ENCODE data around the gene AMER3. TPM values are rescaled to one million over a fixed set of nuclear protein-coding genes. Genes with fewer than 3 reads are reported as not detected.

Gene AMER3
- total RNA-seq, 5 donors from 2014 or later (not counting 1 experiment from before 2014, with no cell fraction given) = not detected

GRCh38 chr2:130744287-130745117 is 10.8 kb upstream of the AMER3 start:
- no peak for ATAC-seq (replicated peaks in 1 of 4)

GRCh38 chr2:130749078-130749477 is 6.3 kb upstream of the AMER3 start:
- Histone ChIP-seq H3K4me3 (ENCODE audit: control insufficient read depth in 1 of 2, extremely low read depth in 1 of 2, low read length in 1 of 2) (no peak overlapping the region), H3K9me3 (no peaks in the 10 kb centered on the region), H3K27ac (ENCODE audit: low read length) (no peak overlapping the region), H3K4me1 (ENCODE audit: control insufficient read depth in 1 of 2, extremely low read depth in 1 of 2, insufficient read depth in 2 of 2, low read length in 2 of 2) (no peaks in the 10 kb centered on the region), H3K27me3 (replicated peaks in 1 of 2; ENCODE audit: control insufficient read depth in 2 of 2, extremely low read depth in 1 of 2, insufficient read depth in 2 of 2, low read length in 1 of 2) (peaks cover 0 to 26% of the 10 kb centered on the region in 2 experiments), H3K36me3 (ENCODE audit: control insufficient read depth in 2 of 2, extremely low read depth in 1 of 2, insufficient read depth in 1 of 2, low read length in 1 of 2) (no peaks in the 10 kb centered on the region)
- Mint-ChIP-seq H3K36me3 (no peaks in the 10 kb centered on the region), H3K4me3 (no peak overlapping the region), H3K4me1 (no peaks in the 10 kb centered on the region), H3K27ac (no peak overlapping the region), H3K9me3 (no peaks in the 10 kb centered on the region), H3K27me3 (peaks cover 26 to 28% of the 10 kb centered on the region in 2 donors)
- ATAC-seq (replicated peaks in 1 of 4) (no peak), DNase-seq (no peak)
- ChIA-PET CTCF (no interaction called here), POLR2A (no interaction called here)
- 88% methylated on average over 7 of the region's 9 CpGs for WGBS (ENCODE audit: insufficient coverage)

More at GRCh38 chr2:130744287-130745117, 10.8 kb upstream of the AMER3 start:
- H3K4me1 ChIP-seq (ENCODE audit: control insufficient read depth in 1 of 2, extremely low read depth in 1 of 2, insufficient read depth in 2 of 2, low read length in 2 of 2) = no peaks in the 10 kb centered on the region
- H3K9me3 ChIP-seq = no peaks in the 10 kb centered on the region
- no peaks in the 10 kb centered on the region for H3K36me3 ChIP-seq (ENCODE audit: control insufficient read depth in 2 of 2, extremely low read depth in 1 of 2, insufficient read depth in 1 of 2, low read length in 1 of 2)
- no peak for DNase-seq
- no peak overlapping the region for H3K27ac Mint-ChIP-seq
- H3K36me3 Mint-ChIP-seq = no peaks in the 10 kb centered on the region
- H3K27ac ChIP-seq (ENCODE audit: low read length) = no peak overlapping the region
- no peak overlapping the region for H3K4me3 ChIP-seq (ENCODE audit: control insufficient read depth in 1 of 2, extremely low read depth in 1 of 2, low read length in 1 of 2)
- no peak overlapping the region for H3K4me3 Mint-ChIP-seq
- POLR2A ChIA-PET = no interaction called here
- CTCF ChIA-PET = no interaction called here
- 43% methylated on average over 16 of the region's 20 CpGs for WGBS (ENCODE audit: insufficient coverage)
- no peaks in the 10 kb centered on the region for H3K4me1 Mint-ChIP-seq
- no peaks in the 10 kb centered on the region for H3K9me3 Mint-ChIP-seq
- peaks cover 0 to 29% of the 10 kb centered on the region in 2 experiments for H3K27me3 ChIP-seq (replicated peaks in 1 of 2; ENCODE audit: control insufficient read depth in 2 of 2, extremely low read depth in 1 of 2, insufficient read depth in 2 of 2, low read length in 1 of 2)
- peaks cover 16 to 26% of the 10 kb centered on the region in 2 donors for H3K27me3 Mint-ChIP-seq

GRCh38 chr2:130749641-130750040 is 5.7 kb upstream of the AMER3 start:
- no peak overlapping the region for H3K27ac Mint-ChIP-seq
- H3K4me3 Mint-ChIP-seq = no peak overlapping the region
- Histone ChIP-seq H3K27me3 (replicated peaks in 1 of 2; ENCODE audit: control insufficient read depth in 2 of 2, extremely low read depth in 1 of 2, insufficient read depth in 2 of 2, low read length in 1 of 2) (peaks cover 0 to 22% of the 10 kb centered on the region in 2 experiments), H3K9me3 (no peaks in the 10 kb centered on the region), H3K36me3 (ENCODE audit: control insufficient read depth in 2 of 2, extremely low read depth in 1 of 2, insufficient read depth in 1 of 2, low read length in 1 of 2) (no peaks in the 10 kb centered on the region), H3K27ac (ENCODE audit: low read length) (no peak overlapping the region), H3K4me3 (ENCODE audit: control insufficient read depth in 1 of 2, extremely low read depth in 1 of 2, low read length in 1 of 2) (no peak overlapping the region), H3K4me1 (ENCODE audit: control insufficient read depth in 1 of 2, extremely low read depth in 1 of 2, insufficient read depth in 2 of 2, low read length in 2 of 2) (no peaks in the 10 kb centered on the region)
- WGBS (ENCODE audit: insufficient coverage) = 83% methylated on average over 6 of the region's 6 CpGs
- H3K27me3 Mint-ChIP-seq = peaks cover 25 to 28% of the 10 kb centered on the region in 2 donors
- CTCF ChIA-PET = no interaction called here
- POLR2A ChIA-PET = no interaction called here
- H3K36me3 Mint-ChIP-seq = no peaks in the 10 kb centered on the region
- H3K4me1 Mint-ChIP-seq = peaks cover 0 to 1% (median 0%) of the 10 kb centered on the region in 3 donors
- no peaks in the 10 kb centered on the region for H3K9me3 Mint-ChIP-seq
- ATAC-seq (replicated peaks in 1 of 4) = no peak
- DNase-seq = no peak

GRCh38 chr2:130754811-130755210 is 529 bp upstream of the AMER3 start:
- Histone ChIP-seq H3K9me3 (no peaks in the 10 kb centered on the region), H3K4me3 (ENCODE audit: control insufficient read depth in 1 of 2, extremely low read depth in 1 of 2, low read length in 1 of 2) (no peak overlapping the region), H3K27me3 (replicated peaks in 1 of 2; ENCODE audit: control insufficient read depth in 2 of 2, extremely low read depth in 1 of 2, insufficient read depth in 2 of 2, low read length in 1 of 2) (peaks cover 0 to 46% of the 10 kb centered on the region in 2 experiments), H3K27ac (ENCODE audit: low read length) (no peak overlapping the region), H3K36me3 (ENCODE audit: control insufficient read depth in 2 of 2, extremely low read depth in 1 of 2, insufficient read depth in 1 of 2, low read length in 1 of 2) (no peaks in the 10 kb centered on the region), H3K4me1 (ENCODE audit: control insufficient read depth in 1 of 2, extremely low read depth in 1 of 2, insufficient read depth in 2 of 2, low read length in 2 of 2) (peaks cover 0 to 9% of the 10 kb centered on the region in 2 experiments)
- Mint-ChIP-seq H3K27me3 (peaks cover 45 to 60% of the 10 kb centered on the region in 2 donors), H3K9me3 (no peaks in the 10 kb centered on the region), H3K4me1 (peaks cover 0 to 16% (median 9%) of the 10 kb centered on the region in 3 donors), H3K4me3 (peak overlapping the region in 2 of 3 donors; percentile 26 to 55), H3K36me3 (no peaks in the 10 kb centered on the region), H3K27ac (no peak overlapping the region)
- ATAC-seq (replicated peaks in 1 of 4) = no peak
- DNase-seq = no peak
- ChIA-PET POLR2A (no interaction called here), CTCF (no interaction called here)
- 48% methylated on average over 5 of the region's 8 CpGs for WGBS (ENCODE audit: insufficient coverage)

- Mint-ChIP-seq H3K4me3 (peak overlapping the region; percentile 9 to 71 (median 61)), H3K27me3 (peaks cover 48 to 61% of the 10 kb centered on the region in 2 donors), H3K9me3 (no peaks in the 10 kb centered on the region), H3K36me3 (no peaks in the 10 kb centered on the region), H3K27ac (no peak overlapping the region), H3K4me1 (peaks cover 0 to 16% (median 9%) of the 10 kb centered on the region in 3 donors)
- peaks cover 0 to 9% of the 10 kb centered on the region in 2 experiments for H3K4me1 ChIP-seq (ENCODE audit: control insufficient read depth in 1 of 2, extremely low read depth in 1 of 2, insufficient read depth in 2 of 2, low read length in 2 of 2)
- no peaks in the 10 kb centered on the region for H3K36me3 ChIP-seq (ENCODE audit: control insufficient read depth in 2 of 2, extremely low read depth in 1 of 2, insufficient read depth in 1 of 2, low read length in 1 of 2)
- ChIA-PET CTCF (no interaction called here), POLR2A (no interaction called here)
- H3K9me3 ChIP-seq = no peaks in the 10 kb centered on the region
- H3K4me3 ChIP-seq (ENCODE audit: control insufficient read depth in 1 of 2, extremely low read depth in 1 of 2, low read length in 1 of 2) = no peak overlapping the region
- WGBS (ENCODE audit: insufficient coverage) = 6% methylated on average over 73 of the region's 80 CpGs
- peak in 7 of 35 experiments; percentile 7 to 35 (median 13) for DNase-seq
- peak; percentile 52 to 73 (median 64) for ATAC-seq (replicated peaks in 1 of 4)
- no peak overlapping the region for H3K27ac ChIP-seq (ENCODE audit: low read length)
- peaks cover 0 to 55% of the 10 kb centered on the region in 2 experiments for H3K27me3 ChIP-seq (replicated peaks in 1 of 2; ENCODE audit: control insufficient read depth in 2 of 2, extremely low read depth in 1 of 2, insufficient read depth in 2 of 2, low read length in 1 of 2)
These were observed 923 bp downstream of the AMER3 start for GRCh38 chr2:130756053-130756873.

GRCh38 chr2:130756874-130757668 is 1.7 kb downstream of the AMER3 start:
- H3K27me3 Mint-ChIP-seq = peaks cover 53 to 68% of the 10 kb centered on the region in 2 donors

More at GRCh38 chr2:130756874-130757668, 1.7 kb downstream of the AMER3 start:
- Mint-ChIP-seq H3K9me3 (no peaks in the 10 kb centered on the region), H3K36me3 (no peaks in the 10 kb centered on the region), H3K4me1 (peaks cover 0 to 16% (median 9%) of the 10 kb centered on the region in 3 donors), H3K4me3 (peak overlapping the region in 2 of 3 donors; percentile 61 to 71), H3K27ac (no peak overlapping the region)
- WGBS (ENCODE audit: insufficient coverage) = 42% methylated on average over 7 of the region's 16 CpGs
- POLR2A ChIA-PET = no interaction called here
- Histone ChIP-seq H3K36me3 (ENCODE audit: control insufficient read depth in 2 of 2, extremely low read depth in 1 of 2, insufficient read depth in 1 of 2, low read length in 1 of 2) (no peaks in the 10 kb centered on the region), H3K27me3 (replicated peaks in 1 of 2; ENCODE audit: control insufficient read depth in 2 of 2, extremely low read depth in 1 of 2, insufficient read depth in 2 of 2, low read length in 1 of 2) (peaks cover 0 to 61% of the 10 kb centered on the region in 2 experiments), H3K27ac (ENCODE audit: low read length) (no peak overlapping the region), H3K4me1 (ENCODE audit: control insufficient read depth in 1 of 2, extremely low read depth in 1 of 2, insufficient read depth in 2 of 2, low read length in 2 of 2) (peaks cover 0 to 9% of the 10 kb centered on the region in 2 experiments), H3K9me3 (no peaks in the 10 kb centered on the region), H3K4me3 (ENCODE audit: control insufficient read depth in 1 of 2, extremely low read depth in 1 of 2, low read length in 1 of 2) (no peak overlapping the region)
- DNase-seq (no peak), ATAC-seq (replicated peaks in 1 of 4) (no peak)
- CTCF ChIA-PET = no interaction called here

All from T-cell (primary cell).